Measurements from ENCODE around the gene MSI2.

DNA sequence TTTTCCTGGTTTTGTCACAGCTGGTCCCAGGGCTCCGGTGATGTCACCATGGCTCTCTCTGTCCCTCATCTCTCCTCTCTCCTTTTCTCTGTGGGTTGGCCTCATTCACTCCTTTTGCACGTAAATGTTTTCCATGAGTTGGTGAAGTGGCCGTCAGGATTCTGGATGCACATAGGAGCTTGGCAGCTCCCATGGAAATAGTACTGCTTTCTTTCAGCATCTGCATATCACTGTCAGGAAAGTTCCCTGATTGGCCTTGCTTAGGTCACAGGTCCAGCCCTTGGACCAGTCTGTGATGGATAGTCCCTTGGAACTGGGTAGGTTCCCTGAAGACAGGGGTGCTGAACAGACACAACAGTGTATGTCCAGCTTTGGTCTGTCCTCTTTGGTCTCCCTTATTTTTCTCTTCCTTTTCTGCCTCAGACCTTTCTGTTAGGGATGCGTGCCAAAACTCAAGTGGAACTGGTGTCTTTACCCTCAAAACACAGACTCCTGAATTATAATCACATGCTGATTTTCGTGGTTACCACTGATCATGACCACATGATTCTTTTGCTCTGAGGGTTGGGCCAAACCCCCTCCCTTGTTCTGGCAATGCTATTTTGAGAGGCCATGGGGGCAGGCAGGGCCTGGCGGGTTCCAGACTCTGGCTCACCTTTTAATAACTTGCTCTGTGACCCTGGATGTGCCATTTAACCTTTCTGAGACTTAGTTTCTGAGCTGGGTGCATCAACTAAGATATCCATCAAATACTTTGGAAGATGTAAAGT is 99.0 kb downstream of the MSI2 start:
- TF ChIP-seq, protein P1, sequence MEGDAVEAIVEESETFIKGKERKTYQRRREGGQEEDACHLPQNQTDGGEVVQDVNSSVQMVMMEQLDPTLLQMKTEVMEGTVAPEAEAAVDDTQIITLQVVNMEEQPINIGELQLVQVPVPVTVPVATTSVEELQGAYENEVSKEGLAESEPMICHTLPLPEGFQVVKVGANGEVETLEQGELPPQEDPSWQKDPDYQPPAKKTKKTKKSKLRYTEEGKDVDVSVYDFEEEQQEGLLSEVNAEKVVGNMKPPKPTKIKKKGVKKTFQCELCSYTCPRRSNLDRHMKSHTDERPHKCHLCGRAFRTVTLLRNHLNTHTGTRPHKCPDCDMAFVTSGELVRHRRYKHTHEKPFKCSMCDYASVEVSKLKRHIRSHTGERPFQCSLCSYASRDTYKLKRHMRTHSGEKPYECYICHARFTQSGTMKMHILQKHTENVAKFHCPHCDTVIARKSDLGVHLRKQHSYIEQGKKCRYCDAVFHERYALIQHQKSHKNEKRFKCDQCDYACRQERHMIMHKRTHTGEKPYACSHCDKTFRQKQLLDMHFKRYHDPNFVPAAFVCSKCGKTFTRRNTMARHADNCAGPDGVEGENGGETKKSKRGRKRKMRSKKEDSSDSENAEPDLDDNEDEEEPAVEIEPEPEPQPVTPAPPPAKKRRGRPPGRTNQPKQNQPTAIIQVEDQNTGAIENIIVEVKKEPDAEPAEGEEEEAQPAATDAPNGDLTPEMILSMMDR (IDR thresholded peaks at IDR 0.05): no peak
- no peak for TF ChIP-seq POLR2A (IDR thresholded peaks at IDR 0.05)
- TF ChIP-seq POLR2AphosphoS5 (IDR thresholded peaks at IDR 0.05): no peak
